Esophagus muscularis mucosa (tissue), 3 donors: ENCODE measurements around the gene SPTY2D1.

Experiments
- CTCF ChIP-seq, 3 experiments: fragments of 200-600 bp in 2 of 3; fragments of 450-650 bp in 1 of 3; sonication (generic) in 2 of 3; IDR thresholded peaks; one replicate each; pipeline ENCODE4 v1.5.1; 2017 to 2019; ENCODE audit warnings: antibody characterized with exemption in 3 of 3, mild to moderate bottlenecking in 2 of 3, moderate library complexity in 1 of 3
- POLR2A ChIP-seq: fragments of 450-650 bp; IDR thresholded peaks from one replicate; pipeline ENCODE4 v1.6.1; 2017; ENCODE audit warnings: antibody characterized with exemption, moderate library complexity, mild to moderate bottlenecking, low read depth
- POLR2AphosphoS5 ChIP-seq, 2 donors: sonication (generic); formaldehyde crosslinking; IDR thresholded peaks; one replicate each; pipeline ENCODE4 v1.6.1; 2017; ENCODE audit warnings: antibody characterized with exemption in 2 of 2

GRCh38 chr11:18608376-18608775, 25.8 kb downstream of the SPTY2D1 start:
- no peak for TF ChIP-seq CTCF (IDR thresholded peaks at IDR 0.05)
- TF ChIP-seq POLR2A: no peak
- no peak for TF ChIP-seq POLR2AphosphoS5 (IDR thresholded peaks at IDR 0.05)
